ENCODE measurements around the gene DUSP11. TPM values are rescaled to one million over a fixed set of nuclear protein-coding genes. Genes with fewer than 3 reads are reported as not detected.

Gene DUSP11
- total and polyA plus RNA-seq, 2 of the 13 experiments (the other 11 are each of a cell fraction or from before 2014, with no cell fraction given): 30.5 to 36.2 TPM

- TF ChIP-seq ZHX1 (CRISPR knock-in tag; IDR thresholded peaks at IDR 0.05; ENCODE audit: low read depth) (0 out of 2 replicates have a peak, but pooled peaks have one; percentile 33), MZF1 (CRISPR knock-in tag; IDR thresholded peaks at IDR 0.05; ENCODE audit: borderline replicate concordance) (0 out of 2 replicates have a peak, but pooled peaks have one; percentile 68), KLF13 (CRISPR knock-in tag; IDR thresholded peaks at IDR 0.05) (peak; percentile 60; the same call in 1 of the 2 replicates), ZNF383 (CRISPR knock-in tag; IDR thresholded peaks at IDR 0.05; ENCODE audit: borderline replicate concordance) (no peak), CBX5 (CRISPR knock-in tag; IDR thresholded peaks at IDR 0.05; ENCODE audit: borderline replicate concordance) (no peak; the same call in 1 of the 2 replicates), TRIM24 (CRISPR knock-in tag; IDR thresholded peaks at IDR 0.05) (no peak), ARNT2 (CRISPR knock-in tag; IDR thresholded peaks at IDR 0.05; ENCODE audit: low read depth) (peak; percentile 74), RNF219 (CRISPR knock-in tag; IDR thresholded peaks at IDR 0.05) (no peak), SNAPC4 (CRISPR knock-in tag; IDR thresholded peaks at IDR 0.05) (no peak), ATF5 (CRISPR knock-in tag; IDR thresholded peaks at IDR 0.05; ENCODE audit: low read depth) (no peak), ATF1 (CRISPR knock-in tag; IDR thresholded peaks at IDR 0.05) (no peak), ZKSCAN1 (IDR thresholded peaks at IDR 0.05; ENCODE audit: low read length) (no peak), TMF1 (CRISPR knock-in tag; IDR thresholded peaks at IDR 0.05; ENCODE audit: low read depth) (no peak), ZSCAN30 (CRISPR knock-in tag; IDR thresholded peaks at IDR 0.05) (peak; percentile 59; the same call in 1 of the 2 replicates), AGO1 (IDR thresholded peaks at IDR 0.05; ENCODE audit: low read depth, low read length, poor library complexity, severe bottlenecking) (peak; percentile 47)
Measured at GRCh38 chr2:73779467-73780236, at the start of gene DUSP11 (continued).
